ENCODE results near the gene TMPRSS9. TPM values are rescaled to one million over a fixed set of nuclear protein-coding genes. Genes with fewer than 3 reads are reported as not detected.

Gene TMPRSS9
- total RNA-seq, 2 donors from 2014 or later: not detected

DNA sequence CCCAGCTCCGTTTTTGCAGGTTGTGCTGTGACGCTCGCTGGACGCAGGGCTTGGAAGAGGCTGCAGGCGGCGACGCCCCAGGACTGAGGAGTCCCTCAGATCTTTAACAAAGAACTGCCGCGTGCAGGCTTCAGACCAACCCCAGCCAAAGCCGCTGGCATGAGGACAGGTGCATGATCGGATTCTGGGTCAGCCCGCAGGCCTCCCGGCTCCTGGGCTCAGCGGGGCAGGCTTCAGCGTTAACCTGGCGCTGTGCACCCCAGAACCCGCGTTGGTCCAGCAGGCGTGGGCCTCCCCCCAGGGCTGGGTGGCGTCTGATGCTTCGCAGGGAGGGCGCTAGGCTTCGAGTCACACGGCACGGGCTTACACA lies 68.2 kb downstream of the TMPRSS9 start:
- H3K4me3 ChIP-seq: peak overlapping the region; percentile 61 to 76
- no peaks in the 10 kb centered on the region for H3K9me3 ChIP-seq
- no peak for DNase-seq (ENCODE audit: low spot score)
- H3K36me3 ChIP-seq: peaks cover 17% of the 10 kb centered on the region
- peak overlapping the region; percentile 98 to 99 for H3K27ac ChIP-seq
- TF ChIP-seq, protein P1, sequence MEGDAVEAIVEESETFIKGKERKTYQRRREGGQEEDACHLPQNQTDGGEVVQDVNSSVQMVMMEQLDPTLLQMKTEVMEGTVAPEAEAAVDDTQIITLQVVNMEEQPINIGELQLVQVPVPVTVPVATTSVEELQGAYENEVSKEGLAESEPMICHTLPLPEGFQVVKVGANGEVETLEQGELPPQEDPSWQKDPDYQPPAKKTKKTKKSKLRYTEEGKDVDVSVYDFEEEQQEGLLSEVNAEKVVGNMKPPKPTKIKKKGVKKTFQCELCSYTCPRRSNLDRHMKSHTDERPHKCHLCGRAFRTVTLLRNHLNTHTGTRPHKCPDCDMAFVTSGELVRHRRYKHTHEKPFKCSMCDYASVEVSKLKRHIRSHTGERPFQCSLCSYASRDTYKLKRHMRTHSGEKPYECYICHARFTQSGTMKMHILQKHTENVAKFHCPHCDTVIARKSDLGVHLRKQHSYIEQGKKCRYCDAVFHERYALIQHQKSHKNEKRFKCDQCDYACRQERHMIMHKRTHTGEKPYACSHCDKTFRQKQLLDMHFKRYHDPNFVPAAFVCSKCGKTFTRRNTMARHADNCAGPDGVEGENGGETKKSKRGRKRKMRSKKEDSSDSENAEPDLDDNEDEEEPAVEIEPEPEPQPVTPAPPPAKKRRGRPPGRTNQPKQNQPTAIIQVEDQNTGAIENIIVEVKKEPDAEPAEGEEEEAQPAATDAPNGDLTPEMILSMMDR (IDR thresholded peaks at IDR 0.05): no peak
- H3K27me3 ChIP-seq: no peaks in the 10 kb centered on the region
- peaks cover 0 to 42% of the 10 kb centered on the region in 2 donors for H3K4me1 ChIP-seq

GRCh38 chr19:2428756-2429711 lies 69.0 kb downstream of the TMPRSS9 start:
- TF ChIP-seq, protein P1 (IDR thresholded peaks at IDR 0.05): no peak
- Histone ChIP-seq H3K4me3 (peak overlapping the region in 1 of 2 donors; percentile 76), H3K4me1 (peaks cover 0 to 39% of the 10 kb centered on the region in 2 donors), H3K27me3 (no peaks in the 10 kb centered on the region), H3K27ac (peak overlapping the region in 1 of 2 donors; percentile 99), H3K36me3 (peaks cover 21% of the 10 kb centered on the region), H3K9me3 (no peaks in the 10 kb centered on the region)
- no peak for DNase-seq (ENCODE audit: low spot score)

GRCh38 chr19:2429917-2430535 lies 70.0 kb downstream of the TMPRSS9 start:
- Histone ChIP-seq H3K9me3 (no peaks in the 10 kb centered on the region), H3K27me3 (no peaks in the 10 kb centered on the region), H3K4me3 (no peak overlapping the region), H3K36me3 (peaks cover 31% of the 10 kb centered on the region), H3K4me1 (peaks cover 0 to 33% of the 10 kb centered on the region in 2 donors), H3K27ac (no peak overlapping the region)
- TF ChIP-seq, protein P1 (IDR thresholded peaks at IDR 0.05): no peak
- no peak for DNase-seq (ENCODE audit: low spot score)

DNA sequence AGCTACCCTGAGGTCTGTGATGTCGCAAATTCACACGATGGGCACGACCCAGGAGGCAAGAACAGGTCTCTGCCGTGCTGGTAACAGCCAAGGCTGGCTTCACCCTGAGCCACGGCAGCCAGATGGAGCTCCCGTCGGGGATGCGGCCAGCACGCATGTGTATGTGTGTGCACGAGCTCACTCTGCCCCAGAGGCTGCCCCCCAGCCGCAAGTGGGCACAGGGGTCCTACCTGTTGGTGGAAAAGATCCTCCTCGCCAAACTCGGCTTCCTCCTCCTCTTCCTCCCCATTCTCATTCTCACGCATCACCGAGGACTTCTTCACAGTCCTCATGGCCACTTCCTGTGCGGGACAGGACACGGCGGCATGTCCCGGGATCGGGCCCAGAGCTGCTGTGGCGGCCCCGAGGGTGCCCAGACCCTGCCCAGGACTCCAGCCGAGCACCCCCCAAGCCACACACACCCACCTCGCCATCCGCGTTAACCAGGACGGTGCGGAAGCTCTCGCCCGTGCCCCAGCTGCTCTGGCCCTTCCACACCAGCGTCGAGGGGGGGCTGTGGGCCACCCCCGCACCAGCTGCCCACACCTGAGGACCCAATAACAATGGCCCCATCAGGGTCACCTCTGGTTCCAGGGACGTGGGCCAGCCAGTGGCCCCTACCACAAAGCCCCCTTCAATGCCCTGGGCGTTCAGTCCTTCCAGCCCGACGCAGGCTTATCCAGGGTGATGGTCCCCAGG lies 71.4 kb downstream of the TMPRSS9 start:
- Histone ChIP-seq H3K27me3 (no peaks in the 10 kb centered on the region), H3K4me3 (no peak overlapping the region), H3K36me3 (peaks cover 29% of the 10 kb centered on the region), H3K27ac (no peak overlapping the region), H3K4me1 (peaks cover 0 to 18% of the 10 kb centered on the region in 2 donors), H3K9me3 (no peaks in the 10 kb centered on the region)
- no peak for DNase-seq (ENCODE audit: low spot score)
- TF ChIP-seq, protein P1 (IDR thresholded peaks at IDR 0.05): no peak

- no peaks in the 10 kb centered on the region for H3K9me3 ChIP-seq
- no peak for DNase-seq (ENCODE audit: low spot score)
- TF ChIP-seq, protein P1 (IDR thresholded peaks at IDR 0.05): no peak
- H3K4me1 ChIP-seq: peaks cover 0 to 10% of the 10 kb centered on the region in 2 donors
- H3K36me3 ChIP-seq: peaks cover 26% of the 10 kb centered on the region
- no peak overlapping the region for H3K4me3 ChIP-seq
- H3K27me3 ChIP-seq: no peaks in the 10 kb centered on the region
- H3K27ac ChIP-seq: no peak overlapping the region
Observed at GRCh38 chr19:2432131-2432848, 72.2 kb downstream of the TMPRSS9 start.
